Ishikawa (cell line): ENCODE measurements around the gene NUP107.

Experiments
- CEBPB ChIP-seq: IDR thresholded peaks from 2 replicates; pipeline ENCODE4 v1.6.1; 2012
- CREB1 ChIP-seq: IDR thresholded peaks from 2 replicates; pipeline ENCODE4 v1.6.1; 2012; ENCODE audit warnings: low read depth
- EGR1 ChIP-seq: IDR thresholded peaks from 2 replicates; pipeline ENCODE4 v1.6.1; 2012
- EP300 ChIP-seq: IDR thresholded peaks from 2 replicates; pipeline ENCODE4 v1.6.1; 2012; ENCODE audit warnings: borderline replicate concordance
- FOXM1 ChIP-seq: IDR thresholded peaks from 2 replicates; pipeline ENCODE4 v1.6.1; 2012; ENCODE audit warnings: low read depth, borderline replicate concordance
- NFIC ChIP-seq: IDR thresholded peaks from 2 replicates; pipeline ENCODE4 v1.6.1; 2012
- RAD21 ChIP-seq: IDR thresholded peaks from 2 replicates; pipeline ENCODE4 v1.6.1; 2012; ENCODE audit warnings: low read depth
- TAF1 ChIP-seq: IDR thresholded peaks from 2 replicates; pipeline ENCODE4 v1.6.1; 2012; ENCODE audit warnings: low read depth, mild to moderate bottlenecking
- TCF12 ChIP-seq: IDR thresholded peaks from 2 replicates; pipeline ENCODE4 v1.6.1; 2012; ENCODE audit warnings: low read depth
- TEAD4 ChIP-seq: IDR thresholded peaks from 2 replicates; pipeline ENCODE4 v1.6.1; 2012
- YY1 ChIP-seq: IDR thresholded peaks from 2 replicates; pipeline ENCODE4 v1.6.1; 2012; ENCODE audit warnings: low read depth
- ZBTB7A ChIP-seq: IDR thresholded peaks from 2 replicates; pipeline ENCODE4 v1.6.1; 2012; ENCODE audit warnings: low read depth
- TF ChIP-seq, protein P1 (sequence below): IDR thresholded peaks from 2 replicates; pipeline ENCODE4 v1.6.1; 2012
- TF ChIP-seq, protein P2 (sequence below): IDR thresholded peaks from 2 replicates; pipeline ENCODE4 v1.6.1; 2012
- TF ChIP-seq, protein P3 (sequence below): IDR thresholded peaks from 2 replicates; pipeline ENCODE4 v1.6.1; 2012; ENCODE audit warnings: low read depth, mild to moderate bottlenecking

Gene NUP107

DNA sequence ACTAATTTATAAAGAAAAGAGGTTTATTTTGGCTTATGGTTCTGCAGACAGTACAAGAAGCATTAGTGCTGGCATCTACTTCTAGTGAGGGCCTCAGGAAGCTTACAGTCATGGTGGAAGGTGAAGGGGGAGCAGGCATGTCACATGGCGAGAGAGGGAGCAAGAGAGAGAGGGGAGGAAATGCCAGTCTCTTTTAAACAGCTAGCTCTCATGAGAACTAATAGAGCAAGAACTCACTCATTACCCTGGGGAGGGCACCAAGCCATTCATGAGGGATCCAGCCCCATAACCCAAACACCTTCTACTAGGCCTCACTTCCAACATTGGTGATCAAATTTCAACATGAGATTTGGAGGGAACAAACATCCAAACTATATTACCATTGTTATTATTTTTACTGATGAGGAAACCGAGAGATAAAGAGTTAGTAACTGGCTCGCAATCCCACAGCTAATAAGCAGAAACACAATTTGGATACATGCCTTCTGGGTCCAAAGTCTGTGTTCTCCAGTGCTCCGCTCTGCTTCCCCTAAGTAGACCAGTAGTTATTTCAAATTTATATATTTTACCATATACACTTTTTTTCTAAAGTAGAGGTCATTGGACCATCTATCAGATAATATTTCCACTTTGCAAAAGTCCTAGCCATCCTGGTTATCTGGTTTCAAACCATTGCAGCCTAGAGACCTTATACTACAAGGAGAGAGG lies 68.9 kb downstream of the NUP107 start:
- TF ChIP-seq CEBPB (no peak), FOXM1 (no peak), TAF1 (no peak), ZBTB7A (no peak), RAD21 (no peak), TEAD4 (no peak), TCF12 (no peak)
- TF ChIP-seq, protein P1, sequence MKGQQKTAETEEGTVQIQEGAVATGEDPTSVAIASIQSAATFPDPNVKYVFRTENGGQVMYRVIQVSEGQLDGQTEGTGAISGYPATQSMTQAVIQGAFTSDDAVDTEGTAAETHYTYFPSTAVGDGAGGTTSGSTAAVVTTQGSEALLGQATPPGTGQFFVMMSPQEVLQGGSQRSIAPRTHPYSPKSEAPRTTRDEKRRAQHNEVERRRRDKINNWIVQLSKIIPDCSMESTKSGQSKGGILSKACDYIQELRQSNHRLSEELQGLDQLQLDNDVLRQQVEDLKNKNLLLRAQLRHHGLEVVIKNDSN = no peak

DNA sequence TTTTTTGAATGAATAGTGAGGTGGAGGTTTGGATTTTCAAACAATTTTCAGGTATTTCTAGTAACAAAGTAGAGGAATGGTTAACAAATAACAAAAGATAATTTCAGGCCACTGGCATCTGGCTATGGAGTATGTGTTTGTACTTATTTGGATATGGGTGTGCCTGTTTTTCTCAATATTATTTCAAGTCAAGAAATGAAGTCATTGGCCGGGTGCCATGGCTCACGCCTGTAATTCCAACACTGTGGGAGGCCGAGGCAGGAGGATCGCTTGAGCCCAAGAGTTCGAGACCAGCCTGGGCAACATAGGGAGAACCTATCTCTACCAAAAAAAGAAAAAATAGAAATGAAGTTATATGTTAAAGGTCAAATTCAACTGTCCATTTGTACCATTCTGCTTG lies 73.1 kb downstream of the NUP107 start:
- TF ChIP-seq, protein P2, sequence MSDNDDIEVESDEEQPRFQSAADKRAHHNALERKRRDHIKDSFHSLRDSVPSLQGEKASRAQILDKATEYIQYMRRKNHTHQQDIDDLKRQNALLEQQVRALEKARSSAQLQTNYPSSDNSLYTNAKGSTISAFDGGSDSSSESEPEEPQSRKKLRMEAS = no peak
- TF ChIP-seq, protein P3, sequence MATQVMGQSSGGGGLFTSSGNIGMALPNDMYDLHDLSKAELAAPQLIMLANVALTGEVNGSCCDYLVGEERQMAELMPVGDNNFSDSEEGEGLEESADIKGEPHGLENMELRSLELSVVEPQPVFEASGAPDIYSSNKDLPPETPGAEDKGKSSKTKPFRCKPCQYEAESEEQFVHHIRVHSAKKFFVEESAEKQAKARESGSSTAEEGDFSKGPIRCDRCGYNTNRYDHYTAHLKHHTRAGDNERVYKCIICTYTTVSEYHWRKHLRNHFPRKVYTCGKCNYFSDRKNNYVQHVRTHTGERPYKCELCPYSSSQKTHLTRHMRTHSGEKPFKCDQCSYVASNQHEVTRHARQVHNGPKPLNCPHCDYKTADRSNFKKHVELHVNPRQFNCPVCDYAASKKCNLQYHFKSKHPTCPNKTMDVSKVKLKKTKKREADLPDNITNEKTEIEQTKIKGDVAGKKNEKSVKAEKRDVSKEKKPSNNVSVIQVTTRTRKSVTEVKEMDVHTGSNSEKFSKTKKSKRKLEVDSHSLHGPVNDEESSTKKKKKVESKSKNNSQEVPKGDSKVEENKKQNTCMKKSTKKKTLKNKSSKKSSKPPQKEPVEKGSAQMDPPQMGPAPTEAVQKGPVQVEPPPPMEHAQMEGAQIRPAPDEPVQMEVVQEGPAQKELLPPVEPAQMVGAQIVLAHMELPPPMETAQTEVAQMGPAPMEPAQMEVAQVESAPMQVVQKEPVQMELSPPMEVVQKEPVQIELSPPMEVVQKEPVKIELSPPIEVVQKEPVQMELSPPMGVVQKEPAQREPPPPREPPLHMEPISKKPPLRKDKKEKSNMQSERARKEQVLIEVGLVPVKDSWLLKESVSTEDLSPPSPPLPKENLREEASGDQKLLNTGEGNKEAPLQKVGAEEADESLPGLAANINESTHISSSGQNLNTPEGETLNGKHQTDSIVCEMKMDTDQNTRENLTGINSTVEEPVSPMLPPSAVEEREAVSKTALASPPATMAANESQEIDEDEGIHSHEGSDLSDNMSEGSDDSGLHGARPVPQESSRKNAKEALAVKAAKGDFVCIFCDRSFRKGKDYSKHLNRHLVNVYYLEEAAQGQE = no peak
- no peak for TF ChIP-seq EGR1
- TF ChIP-seq NFIC = no peak
- no peak for TF ChIP-seq CEBPB
- TF ChIP-seq EP300 = no peak
- no peak for TF ChIP-seq ZBTB7A
- TF ChIP-seq TAF1 = no peak
- TF ChIP-seq, protein P1 = no peak
- TF ChIP-seq FOXM1 = no peak
- TF ChIP-seq TCF12 = no peak
- TF ChIP-seq TEAD4 = no peak
- no peak for TF ChIP-seq RAD21

DNA sequence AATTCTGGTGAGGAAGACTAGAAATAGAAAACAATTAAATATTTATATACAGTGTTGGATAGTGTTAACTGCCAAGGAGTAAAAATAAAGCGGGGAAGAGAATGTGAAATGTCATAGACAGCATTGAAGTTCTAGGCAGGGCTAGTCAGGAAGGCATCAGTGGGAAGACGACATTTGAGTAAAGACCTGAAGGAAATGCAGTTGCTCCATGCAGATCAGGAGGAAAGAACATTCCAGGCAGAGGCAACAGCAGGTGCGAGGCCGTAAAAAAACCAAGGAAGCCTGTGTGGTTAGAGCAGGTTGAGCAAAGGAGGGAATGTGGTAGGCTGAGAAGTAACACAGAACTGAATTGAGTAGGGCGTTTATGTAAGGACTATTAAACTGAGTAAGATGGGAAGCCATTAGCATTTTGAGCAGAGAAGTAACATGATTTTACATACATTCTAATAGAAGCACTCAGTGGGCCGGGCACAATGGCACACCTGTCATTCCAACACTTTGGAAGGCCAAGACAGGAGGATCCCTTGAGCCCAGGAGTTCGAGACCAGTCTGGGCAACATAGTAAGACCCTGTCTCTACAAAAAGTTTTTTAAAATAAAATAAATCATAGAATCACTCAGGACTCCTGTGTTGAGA lies 74.1 kb downstream of the NUP107 start:
- TF ChIP-seq EP300 (no peak), TAF1 (no peak), CREB1 (no peak), NFIC (no peak), CEBPB (no peak), TCF12 (no peak), YY1 (no peak), FOXM1 (no peak), RAD21 (no peak), ZBTB7A (no peak), EGR1 (no peak), TEAD4 (no peak)
- TF ChIP-seq, protein P3 = no peak
- TF ChIP-seq, protein P1 = no peak
- TF ChIP-seq, protein P2 = no peak

DNA sequence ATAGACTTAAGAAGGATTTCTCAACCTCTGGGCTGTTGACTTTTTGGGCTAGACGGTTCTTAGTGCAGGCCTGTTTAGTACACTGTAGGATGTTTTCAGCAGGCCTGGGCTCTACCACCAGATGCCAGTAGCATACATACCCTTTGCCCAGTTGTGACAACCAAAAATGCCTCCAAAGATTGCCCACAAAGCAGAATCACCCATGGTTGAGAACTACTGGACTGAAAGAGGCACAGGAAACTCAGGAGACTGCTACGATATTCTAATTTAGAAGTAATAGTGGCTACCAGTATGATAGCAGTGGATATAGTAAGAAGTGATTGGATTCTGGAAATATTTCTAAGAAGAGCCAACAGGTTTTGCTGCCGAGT lies 74.6 kb downstream of the NUP107 start:
- TF ChIP-seq YY1 (no peak), NFIC (no peak), EP300 (no peak), RAD21 (no peak), FOXM1 (no peak), CREB1 (no peak), TEAD4 (no peak), TAF1 (no peak), TCF12 (no peak), EGR1 (no peak), CEBPB (no peak), ZBTB7A (no peak)
- TF ChIP-seq, protein P3 = no peak
- TF ChIP-seq, protein P2 = no peak
- TF ChIP-seq, protein P1 = no peak
